ENCODE results near the gene CXCL1.

Gene CXCL1

DNA sequence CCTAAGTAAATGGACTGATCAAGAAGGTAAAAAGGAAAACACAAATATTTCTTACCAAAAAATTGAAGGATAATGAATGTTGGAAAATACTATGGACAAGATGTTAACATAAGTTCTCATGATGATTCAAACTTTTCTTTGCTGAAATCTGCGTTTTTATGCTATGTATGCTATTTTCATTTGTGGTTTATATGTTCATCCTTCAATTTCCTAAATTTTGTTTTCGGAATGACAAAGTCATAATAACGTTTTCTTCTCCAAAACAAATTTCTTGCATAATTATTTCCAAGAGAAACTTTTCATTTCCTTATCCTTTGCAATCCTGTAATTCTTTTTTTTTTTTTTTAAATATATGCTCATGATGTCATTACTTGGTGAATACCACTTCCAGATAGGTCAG, 8.3 kb upstream of the CXCL1 start:
- TF ChIP-seq POLR2A (IDR thresholded peaks at IDR 0.05; ENCODE audit: low read depth, low read length): no peak
- DNase-seq (ENCODE audit: insufficient read length, low spot score): no peak

DNA sequence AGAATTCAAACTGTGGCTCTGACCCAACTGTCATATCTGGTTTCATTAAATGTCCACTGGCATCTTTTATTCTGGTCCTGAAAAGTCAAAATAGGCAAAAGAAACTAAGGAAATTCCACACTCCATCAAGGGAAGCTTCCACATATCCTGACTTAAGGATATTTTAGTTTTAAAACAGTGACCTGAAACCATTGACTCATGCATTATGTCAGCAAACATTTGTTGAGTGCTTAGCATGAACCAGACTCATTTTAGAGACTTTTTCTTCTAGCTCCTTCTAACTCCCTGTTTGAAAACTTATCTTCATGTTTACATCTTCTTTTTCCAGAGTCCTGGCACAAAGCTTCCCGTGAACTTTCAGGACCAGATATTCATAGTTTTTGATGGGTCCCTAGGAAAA, 6.9 kb upstream of the CXCL1 start:
- no peak for FAIRE-seq

More for the DNA sequence above, 8.3 kb upstream of the CXCL1 start:
- no peak for FAIRE-seq

DNA sequence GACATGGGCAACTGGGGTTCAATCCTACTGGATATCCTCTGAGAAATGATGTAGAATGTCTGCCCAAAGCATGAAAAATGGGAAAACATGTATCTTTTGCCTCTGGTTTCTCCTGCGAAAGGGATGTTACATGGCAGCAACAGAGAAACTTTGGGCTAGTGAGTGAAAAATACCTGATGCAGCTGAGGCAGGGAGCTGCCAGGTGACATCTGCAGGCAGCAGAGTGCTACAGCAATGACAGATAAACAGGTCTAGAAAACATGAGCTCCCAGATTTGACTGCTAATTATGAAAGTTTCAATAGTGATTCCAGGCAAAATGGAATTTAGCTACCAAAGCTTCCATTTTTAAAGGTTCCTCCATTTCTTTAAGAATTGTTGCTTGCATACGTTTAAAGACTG, 4.8 kb upstream of the CXCL1 start:
- no peak for FAIRE-seq
- DNase-seq (ENCODE audit: insufficient read length, low spot score): no peak
- no peak for TF ChIP-seq POLR2A (IDR thresholded peaks at IDR 0.05; ENCODE audit: low read depth, low read length)

More for the DNA sequence above, 6.9 kb upstream of the CXCL1 start:
- DNase-seq (ENCODE audit: insufficient read length, low spot score): no peak
- no peak for TF ChIP-seq POLR2A (IDR thresholded peaks at IDR 0.05; ENCODE audit: low read depth, low read length)

DNA sequence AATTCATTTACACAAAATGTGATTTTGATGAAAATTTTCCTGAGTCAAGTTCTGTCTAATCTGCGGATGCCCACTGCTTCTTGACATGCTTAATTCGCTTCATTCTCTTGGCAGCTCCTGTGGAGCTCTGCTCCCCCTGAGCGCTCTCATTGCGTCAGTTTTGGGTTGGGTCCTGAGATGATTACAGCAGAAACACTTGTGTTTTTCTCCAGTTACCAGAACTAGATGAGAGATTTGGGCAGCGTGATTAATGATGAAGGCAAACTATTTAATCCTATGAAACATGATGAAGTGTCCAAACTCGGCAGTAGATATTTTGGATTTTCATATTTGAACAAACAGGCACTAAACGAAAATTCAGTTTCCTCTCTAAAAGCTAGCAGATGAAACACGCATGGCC, 4.2 kb upstream of the CXCL1 start:
- no peak for FAIRE-seq
- no peak for TF ChIP-seq POLR2A (IDR thresholded peaks at IDR 0.05; ENCODE audit: low read depth, low read length)
- no peak for DNase-seq (ENCODE audit: insufficient read length, low spot score)

DNA sequence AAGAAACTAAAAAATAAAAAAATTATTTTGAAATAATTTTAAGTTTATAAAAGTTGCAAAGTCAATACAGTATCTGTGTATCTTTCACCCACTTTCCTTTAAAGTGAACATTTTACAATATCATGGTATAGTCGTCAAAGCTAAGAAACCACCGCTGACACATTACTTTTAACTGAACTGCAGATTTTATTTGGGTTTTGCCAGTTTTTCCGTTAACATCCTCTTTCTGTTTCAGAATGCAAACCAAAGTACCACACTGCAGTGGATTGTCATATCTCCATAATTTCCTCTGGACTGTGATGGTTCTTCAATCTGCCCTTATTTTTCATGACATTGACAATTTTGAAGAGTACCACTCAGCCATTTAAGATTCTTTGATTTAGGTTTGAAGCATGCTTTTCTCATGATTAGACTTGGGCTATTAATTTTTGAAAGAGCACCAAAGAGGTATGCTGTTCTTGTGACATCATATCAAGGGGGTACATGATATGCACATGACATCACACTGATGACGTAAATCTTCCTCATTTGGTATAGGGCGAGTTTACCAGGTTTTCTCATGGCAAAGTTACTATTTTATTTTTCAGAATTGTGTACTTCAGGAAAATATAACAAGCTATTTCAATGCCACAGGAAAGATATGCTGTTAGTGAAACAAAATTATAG, 3.6 kb upstream of the CXCL1 start:
- TF ChIP-seq POLR2A (IDR thresholded peaks at IDR 0.05; ENCODE audit: low read depth, low read length): no peak
- no peak for FAIRE-seq
- DNase-seq (ENCODE audit: insufficient read length, low spot score): no peak

DNA sequence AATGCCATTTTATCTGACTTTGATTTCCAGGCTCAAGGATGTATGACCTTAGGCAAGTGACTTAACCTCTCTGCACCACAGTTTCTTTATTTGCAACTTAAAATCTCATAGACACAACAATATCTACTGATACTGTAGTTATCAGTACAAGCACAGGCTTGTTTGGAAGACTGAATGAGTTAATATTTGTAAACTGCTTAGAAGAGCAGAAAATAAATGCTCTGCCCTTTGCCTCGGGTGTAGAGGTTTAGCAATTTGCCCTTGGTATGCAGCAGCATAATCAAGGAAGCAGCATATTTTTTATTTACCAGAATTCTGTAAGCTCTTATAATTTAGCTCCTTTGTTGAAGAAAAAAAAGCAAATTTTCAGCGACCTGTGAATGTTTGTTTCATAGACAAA, 2.9 kb upstream of the CXCL1 start:
- no peak for TF ChIP-seq POLR2A (IDR thresholded peaks at IDR 0.05; ENCODE audit: low read depth, low read length)
- FAIRE-seq (no peak), DNase-seq (ENCODE audit: insufficient read length, low spot score) (no peak)

DNA sequence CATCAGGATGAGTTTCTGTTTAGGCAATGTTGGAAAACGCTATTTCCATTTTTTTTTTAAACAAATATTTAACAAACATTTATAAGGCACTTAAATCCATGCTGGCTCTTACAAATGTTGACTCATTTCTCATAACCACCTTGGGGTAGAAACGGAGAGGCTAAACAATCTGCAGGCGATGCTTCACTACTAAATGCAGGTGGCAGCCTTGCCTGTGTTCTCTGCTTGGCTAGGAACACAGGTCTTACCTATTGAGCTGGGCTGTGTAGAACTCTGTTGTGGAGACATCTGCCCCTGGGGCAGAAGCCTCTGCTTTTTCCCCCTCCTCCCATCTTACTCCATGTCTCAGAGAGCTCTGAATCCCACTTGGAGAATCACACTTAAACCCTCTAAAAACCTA, 1.4 kb upstream of the CXCL1 start:
- DNase-seq (ENCODE audit: insufficient read length, low spot score): no peak
- no peak for FAIRE-seq
- TF ChIP-seq POLR2A (IDR thresholded peaks at IDR 0.05; ENCODE audit: low read depth, low read length): no peak

DNA sequence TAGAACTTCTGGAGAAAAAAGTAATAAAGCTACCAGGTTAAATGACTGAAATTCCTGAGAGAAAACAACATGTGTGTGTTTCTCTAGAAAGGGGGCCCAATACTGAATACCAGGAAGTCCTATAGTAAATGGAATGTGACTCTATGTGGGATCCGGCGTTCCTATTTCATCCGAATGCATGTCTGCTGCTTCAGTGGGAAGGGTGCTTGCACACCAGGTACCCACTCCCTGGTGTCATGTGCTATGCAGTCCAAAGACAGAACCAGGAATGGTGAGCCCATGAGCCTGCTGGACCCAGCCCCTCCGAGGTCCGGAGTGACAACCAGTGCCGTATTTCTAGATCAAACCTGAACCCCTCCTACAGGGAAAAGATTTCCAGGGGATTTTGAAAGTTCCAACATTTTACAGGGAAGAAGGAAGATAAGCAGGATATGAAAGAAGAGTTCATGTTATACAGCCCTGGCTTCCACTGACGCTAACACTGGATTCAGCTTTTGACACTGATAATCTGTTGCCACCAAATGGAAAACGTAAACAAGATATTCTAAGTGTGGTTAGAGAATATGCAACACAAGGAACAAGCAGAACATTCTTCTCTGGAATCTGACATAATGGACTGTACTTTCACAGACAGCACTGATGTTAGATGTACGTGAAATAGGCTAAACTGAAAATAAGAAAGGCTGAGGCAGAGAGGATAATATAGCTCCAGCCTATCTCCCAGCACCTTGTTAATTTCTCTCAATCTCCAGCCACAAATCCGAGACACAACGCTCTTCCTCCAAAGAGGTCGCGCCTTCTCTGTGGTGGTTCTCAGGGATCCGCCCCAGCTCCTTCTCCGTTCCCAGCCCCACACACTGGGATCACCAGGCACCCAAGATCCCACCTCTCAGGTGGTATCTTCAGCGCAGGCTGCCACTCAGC, 725 bp upstream of the CXCL1 start:
- FAIRE-seq (no peak), DNase-seq (ENCODE audit: insufficient read length, low spot score) (no peak)
- no peak for TF ChIP-seq POLR2A (IDR thresholded peaks at IDR 0.05; ENCODE audit: low read depth, low read length)

DNA sequence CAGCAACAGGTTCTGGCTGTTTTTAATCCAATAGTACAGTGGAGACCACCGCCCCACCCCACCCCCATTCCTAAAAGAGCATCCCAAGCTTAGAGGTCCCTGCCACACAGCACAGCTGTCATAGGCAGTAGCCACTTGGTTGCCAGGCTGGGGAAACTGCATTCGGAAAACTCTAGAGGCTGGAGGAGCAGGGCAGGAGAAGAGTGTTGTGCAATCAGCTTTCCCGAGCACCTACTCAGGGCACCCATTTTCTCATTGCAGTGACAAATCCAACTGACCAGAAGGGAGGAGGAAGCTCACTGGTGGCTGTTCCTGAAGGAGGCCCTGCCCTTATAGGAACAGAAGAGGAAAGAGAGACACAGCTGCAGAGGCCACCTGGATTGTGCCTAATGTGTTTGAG, 1.1 kb downstream of the CXCL1 start:
- DNase-seq (ENCODE audit: insufficient read length, low spot score) (no peak), FAIRE-seq (no peak)
- no peak for TF ChIP-seq POLR2A (IDR thresholded peaks at IDR 0.05; ENCODE audit: low read depth, low read length)

DNA sequence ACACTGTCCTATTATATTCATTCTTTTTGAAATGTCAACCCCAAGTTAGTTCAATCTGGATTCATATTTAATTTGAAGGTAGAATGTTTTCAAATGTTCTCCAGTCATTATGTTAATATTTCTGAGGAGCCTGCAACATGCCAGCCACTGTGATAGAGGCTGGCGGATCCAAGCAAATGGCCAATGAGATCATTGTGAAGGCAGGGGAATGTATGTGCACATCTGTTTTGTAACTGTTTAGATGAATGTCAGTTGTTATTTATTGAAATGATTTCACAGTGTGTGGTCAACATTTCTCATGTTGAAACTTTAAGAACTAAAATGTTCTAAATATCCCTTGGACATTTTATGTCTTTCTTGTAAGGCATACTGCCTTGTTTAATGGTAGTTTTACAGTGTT, 1.6 kb downstream of the CXCL1 start:
- FAIRE-seq: no peak
- DNase-seq (ENCODE audit: insufficient read length, low spot score): no peak
- TF ChIP-seq POLR2A (IDR thresholded peaks at IDR 0.05; ENCODE audit: low read depth, low read length): no peak

DNA sequence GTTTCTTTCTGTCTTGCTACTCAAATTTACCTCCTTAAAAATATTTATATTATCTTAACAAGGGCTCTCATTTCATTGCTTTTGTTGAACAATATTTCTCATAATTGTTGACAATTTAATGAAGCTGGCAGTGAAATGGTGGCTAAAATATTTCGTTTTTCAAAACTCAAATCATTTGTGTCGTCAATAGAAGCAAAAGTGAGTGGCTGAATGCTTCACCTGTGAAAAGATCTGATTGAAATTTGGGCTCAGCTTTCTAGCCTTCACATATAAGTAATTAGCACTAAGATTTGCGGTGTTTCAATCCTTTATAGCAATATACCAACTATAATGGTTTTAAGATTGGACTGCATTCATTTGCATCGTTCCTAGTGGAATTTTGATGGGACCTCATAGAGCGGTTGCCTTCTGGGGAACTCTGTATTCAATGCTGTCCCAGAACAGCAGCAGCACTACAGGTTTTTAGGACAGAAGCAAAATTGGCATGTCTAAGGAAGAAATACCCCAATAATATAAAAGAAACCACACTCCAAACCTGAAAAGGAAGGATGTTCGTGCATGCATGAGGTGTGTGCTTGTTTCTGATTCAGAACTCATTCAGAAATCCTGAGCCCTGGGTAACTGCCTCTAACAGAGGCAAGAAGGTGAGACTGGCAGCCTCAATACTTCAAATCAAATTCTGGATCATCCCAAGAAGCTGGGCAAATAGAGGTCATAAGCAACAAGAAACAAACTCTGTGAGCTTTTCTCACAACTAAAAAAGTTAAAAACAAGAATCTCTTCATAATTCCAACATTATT, 2.5 kb downstream of the CXCL1 start:
- TF ChIP-seq POLR2A (IDR thresholded peaks at IDR 0.05; ENCODE audit: low read depth, low read length): no peak
- no peak for DNase-seq (ENCODE audit: insufficient read length, low spot score)
- no peak for FAIRE-seq

DNA sequence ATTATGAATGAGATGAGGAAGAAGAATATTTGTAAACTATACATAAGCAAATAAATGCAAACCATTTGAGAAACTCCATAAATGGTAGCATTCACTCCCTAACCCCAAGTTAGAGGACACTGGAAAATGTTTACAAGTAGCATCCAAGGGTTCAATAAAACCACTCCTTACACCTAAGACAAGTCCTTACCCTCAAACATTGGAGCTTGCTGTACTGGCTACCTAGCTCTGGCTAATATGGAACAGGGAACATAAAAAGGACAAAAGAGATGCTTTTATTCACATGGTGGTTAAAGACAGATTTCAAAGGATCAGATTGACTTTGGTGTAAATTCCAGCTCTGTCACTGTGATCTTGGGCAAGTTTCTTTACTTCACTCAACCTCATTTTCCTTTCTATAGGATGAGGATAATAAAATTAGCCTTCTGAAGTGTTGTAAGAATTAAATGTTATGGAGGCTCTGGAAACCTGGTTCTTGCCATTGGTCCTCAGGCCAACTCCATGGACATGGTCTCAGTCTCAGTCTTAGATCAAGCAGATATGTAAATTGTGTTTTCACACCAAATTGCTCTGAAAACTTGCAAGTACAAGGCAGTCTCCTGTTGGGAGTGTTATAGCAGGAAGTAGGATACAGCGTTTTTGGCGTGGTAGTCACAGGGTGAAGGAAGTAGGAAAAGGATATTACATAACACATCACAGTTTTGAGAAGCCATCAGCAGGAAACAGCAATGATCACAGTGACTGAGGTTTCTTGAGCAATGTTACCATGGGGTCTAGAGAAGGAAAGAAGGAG, 3.3 kb downstream of the CXCL1 start:
- no peak for DNase-seq (ENCODE audit: insufficient read length, low spot score)
- no peak for TF ChIP-seq POLR2A (IDR thresholded peaks at IDR 0.05; ENCODE audit: low read depth, low read length)
- FAIRE-seq: no peak

DNA sequence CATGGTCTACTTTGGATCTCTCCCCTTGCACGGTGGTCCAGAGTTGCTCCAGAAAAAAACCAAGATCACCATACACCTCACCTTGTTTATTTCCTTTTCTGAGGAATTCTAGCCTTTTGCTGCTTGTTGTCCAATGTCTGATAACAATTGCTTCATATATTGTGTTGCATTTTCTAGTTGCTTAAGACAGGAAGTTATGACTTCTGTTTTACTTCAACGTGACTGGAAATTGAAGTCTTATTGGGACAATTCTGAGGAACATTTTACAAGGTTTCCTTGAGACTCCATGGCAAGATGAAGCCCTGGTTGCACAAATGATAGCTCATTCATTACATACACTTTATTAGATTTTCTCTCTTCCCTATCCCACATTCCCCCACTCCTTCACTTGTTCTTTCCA, 5.2 kb downstream of the CXCL1 start:
- DNase-seq (ENCODE audit: insufficient read length, low spot score) (no peak), FAIRE-seq (no peak)
- TF ChIP-seq POLR2A (IDR thresholded peaks at IDR 0.05; ENCODE audit: low read depth, low read length): no peak

Data from H54 (cell line).